Esophagus muscularis mucosa (tissue), 3 donors: Measurements from ENCODE around the gene UBA5.

Experiments used
- CTCF ChIP-seq, 3 experiments: fragments of 200-600 bp in 2 of 3; fragments of 450-650 bp in 1 of 3; sonication (generic) in 2 of 3; IDR thresholded peaks; one replicate each; pipeline ENCODE4 v1.5.1; 2017 to 2019; ENCODE audit warnings: antibody characterized with exemption in 3 of 3, mild to moderate bottlenecking in 2 of 3, moderate library complexity in 1 of 3
- POLR2A ChIP-seq: fragments of 450-650 bp; IDR thresholded peaks from one replicate; pipeline ENCODE4 v1.6.1; 2017; ENCODE audit warnings: antibody characterized with exemption, moderate library complexity, mild to moderate bottlenecking, low read depth
- POLR2AphosphoS5 ChIP-seq, 2 donors: sonication (generic); formaldehyde crosslinking; IDR thresholded peaks; one replicate each; pipeline ENCODE4 v1.6.1; 2017; ENCODE audit warnings: antibody characterized with exemption in 2 of 2

GRCh38 chr3:132654721-132655120 lies 5.4 kb upstream of the UBA5 start:
- TF ChIP-seq CTCF (IDR thresholded peaks at IDR 0.05) (no peak), POLR2AphosphoS5 (IDR thresholded peaks at IDR 0.05) (no peak), POLR2A (no peak)
